GM12878 (cell line): ENCODE measurements around the gene NLRP5.

Source experiments
- CREB1 ChIP-seq: IDR thresholded peaks from 2 replicates; pipeline ENCODE4 v1.6.1; 2012; ENCODE audit warnings: low read depth, mild to moderate bottlenecking, inconsistent platforms
- CTCF ChIP-seq, 3 experiments: IDR thresholded peaks in 2 of 3; conservative IDR thresholded peaks in 1 of 3; 2 replicates each; pipeline ENCODE4 v1.5.1; 2011; ENCODE audit warnings: low read depth in 3 of 3, low read length in 3 of 3, mild to moderate bottlenecking in 3 of 3, control low read depth in 2 of 3, moderate library complexity in 2 of 3, inconsistent platforms in 1 of 3, mixed read lengths in 1 of 3; ENCODE audit not compliant: control insufficient read depth in 2 of 3, insufficient read depth in 1 of 3; ENCODE audit errors: extremely low read depth in 1 of 3
- GATAD2B ChIP-seq: fragments of 450-650 bp; conservative IDR thresholded peaks from 2 replicates; pipeline ENCODE4 v1.6.1; 2017; ENCODE audit warnings: low read depth, mild to moderate bottlenecking, moderate library complexity
- JUND ChIP-seq: IDR thresholded peaks from 2 replicates; pipeline ENCODE4 v1.6.1; 2012; ENCODE audit warnings: low read depth, mild to moderate bottlenecking, low read length, improper control_type of control experiment, moderate library complexity
- ZBTB11 ChIP-seq: fragments of 450-650 bp; formaldehyde crosslinking; IDR thresholded peaks from 2 replicates; pipeline ENCODE4 v1.5.0; 2022; ENCODE audit warnings: mild to moderate bottlenecking, missing genetic modification characterization
- TF ChIP-seq, protein P1 (sequence below): IDR thresholded peaks from 2 replicates; pipeline ENCODE4 v1.6.1; 2012; ENCODE audit warnings: low read depth, low read length, improper control_type of control experiment

GRCh38 chr19:56066152-56067023 lies 79.8 kb downstream of the NLRP5 start:
- TF ChIP-seq CTCF (IDR thresholded peaks at IDR 0.05 in 2 of 3, conservative IDR thresholded peaks at IDR 0.05 in 1 of 3; ENCODE audit: control insufficient read depth in 2 of 3, extremely low read depth in 1 of 3, insufficient read depth in 1 of 3, low read depth in 3 of 3, low read length in 3 of 3) (peak; percentile 85 to 94 (median 88)), JUND (no peak), GATAD2B (0 out of 2 replicates have a peak, but pooled peaks have one; percentile 39), CREB1 (no peak), ZBTB11 (CRISPR knock-in tag) (no peak)
- TF ChIP-seq, protein P1, sequence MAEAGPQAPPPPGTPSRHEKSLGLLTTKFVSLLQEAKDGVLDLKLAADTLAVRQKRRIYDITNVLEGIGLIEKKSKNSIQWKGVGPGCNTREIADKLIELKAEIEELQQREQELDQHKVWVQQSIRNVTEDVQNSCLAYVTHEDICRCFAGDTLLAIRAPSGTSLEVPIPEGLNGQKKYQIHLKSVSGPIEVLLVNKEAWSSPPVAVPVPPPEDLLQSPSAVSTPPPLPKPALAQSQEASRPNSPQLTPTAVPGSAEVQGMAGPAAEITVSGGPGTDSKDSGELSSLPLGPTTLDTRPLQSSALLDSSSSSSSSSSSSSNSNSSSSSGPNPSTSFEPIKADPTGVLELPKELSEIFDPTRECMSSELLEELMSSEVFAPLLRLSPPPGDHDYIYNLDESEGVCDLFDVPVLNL = no peak
